CD4-positive, alpha-beta T cell (primary cell): Measurements from ENCODE around the gene SYT3. TPM values are rescaled to one million over a fixed set of nuclear protein-coding genes. Genes with fewer than 3 reads are reported as not detected.

Experiments used
- ATAC-seq: fragments of 200-7000 bp; cut with Tn5 transposase; one replicate; pipeline ENCODE4 v1.10.0; 2022; ENCODE audit warnings: mild to moderate bottlenecking; ENCODE audit not compliant: poor library complexity
- CTCF ChIA-PET: fragments of 350-600 bp; sonication (Branson Sonifier 250); formaldehyde crosslinking; loops from one replicate; lab custom pipeline; 2021; ENCODE audit warnings: antibody characterized with exemption, inconsistent platforms; lab: Charles Lee
- POLR2A ChIA-PET: fragments of 350-600 bp; sonication (Branson Sonifier 250); formaldehyde crosslinking; loops from one replicate; lab custom pipeline; 2021; ENCODE audit warnings: antibody characterized with exemption, inconsistent platforms; lab: Charles Lee
- DNase-seq, 14 experiments: peaks; one replicate each; pipeline ENCODE4 v3.0.0-alpha.2; 2013 to 2020; ENCODE audit warnings: mixed read lengths in 2 of 14
- H3K27ac ChIP-seq, 2 donors: one replicate each; pipeline versions ENCODE4 v1.5.1 to v1.7.0; 2013; ENCODE audit warnings: low read length in 2 of 2, low read depth in 1 of 2, mild to moderate bottlenecking in 1 of 2
- H3K27me3 ChIP-seq, 2 experiments: 1 replicate in 1 of 2; 2 replicates in 1 of 2; pipeline versions ENCODE4 v1.6.1 to v1.7.0; 2013; ENCODE audit warnings: low read length in 2 of 2, control low read depth in 1 of 2, mild to moderate bottlenecking in 1 of 2, moderate library complexity in 1 of 2; ENCODE audit not compliant: insufficient read depth in 2 of 2, control insufficient read depth in 1 of 2
- H3K36me3 ChIP-seq: one replicate; pipeline ENCODE4 v1.6.1; 2013; ENCODE audit warnings: low read length, control low read depth; ENCODE audit not compliant: insufficient read depth
- H3K4me1 ChIP-seq: one replicate; pipeline ENCODE4 v1.6.1; 2013; ENCODE audit warnings: low read length, control low read depth; ENCODE audit not compliant: insufficient read depth
- H3K4me3 ChIP-seq: one replicate; pipeline ENCODE4 v1.5.1; 2013; ENCODE audit warnings: mild to moderate bottlenecking, low read length, moderate library complexity
- H3K9me3 ChIP-seq, 2 experiments: 1 replicate in 1 of 2; 2 replicates in 1 of 2; pipeline versions ENCODE4 v1.6.1 to v1.7.0; 2013; ENCODE audit warnings: low read length in 2 of 2, mild to moderate bottlenecking in 2 of 2, control low read depth in 1 of 2, moderate library complexity in 1 of 2; ENCODE audit not compliant: control insufficient read depth in 1 of 2, insufficient read depth in 1 of 2
- H3K27ac Mint-ChIP-seq: one replicate; pipeline ENCODE4 v1.8.0; 2020; ENCODE audit warnings: mixed read lengths
- H3K27me3 Mint-ChIP-seq: one replicate; pipeline ENCODE4 v1.8.0; 2021; ENCODE audit warnings: mixed read lengths
- H3K36me3 Mint-ChIP-seq: one replicate; pipeline ENCODE4 v1.8.0; 2021; ENCODE audit warnings: low read depth, mixed read lengths
- H3K4me1 Mint-ChIP-seq: one replicate; pipeline ENCODE4 v1.8.0; 2021; ENCODE audit warnings: low read depth, mixed read lengths
- H3K4me3 Mint-ChIP-seq: one replicate; pipeline ENCODE4 v1.8.0; 2020; ENCODE audit warnings: mild to moderate bottlenecking, mixed read lengths
- H3K9me3 Mint-ChIP-seq: one replicate; pipeline ENCODE4 v1.8.0; 2020; ENCODE audit warnings: mixed read lengths
- CTCF ChIP-seq: fragments of 200-600 bp; IDR thresholded peaks from one replicate; pipeline ENCODE4 v1.8.0; 2022; ENCODE audit warnings: antibody characterized with exemption, mild to moderate bottlenecking
- intact Hi-C, 2 experiments: fragments of 100-400 bp; cut with DNase I in 1 of 2; cut with micrococcal nuclease in 1 of 2; formaldehyde crosslinking; loops; one replicate each; pipeline versions ENCODE4 v1.15.1 to v1.9.0; 2023 to 2025; cut with DNase I, micrococcal nuclease
- polyA plus RNA-seq, 2 donors: library from polyadenylated mRNA; unstranded; fragments of 120-200 nt; gene quantifications; one replicate each; pipeline ENCODE4 v1.2.1, GENCODE V29; 2013
- total RNA-seq, 174 experiments: library from RNA in 2 of 174; stranded (reverse) in 2 of 174; gene quantifications; one replicate each; pipeline ENCODE4 v1.2.3 and lab custom pipeline; 2021 to 2026

The SYT3 gene, protein sequence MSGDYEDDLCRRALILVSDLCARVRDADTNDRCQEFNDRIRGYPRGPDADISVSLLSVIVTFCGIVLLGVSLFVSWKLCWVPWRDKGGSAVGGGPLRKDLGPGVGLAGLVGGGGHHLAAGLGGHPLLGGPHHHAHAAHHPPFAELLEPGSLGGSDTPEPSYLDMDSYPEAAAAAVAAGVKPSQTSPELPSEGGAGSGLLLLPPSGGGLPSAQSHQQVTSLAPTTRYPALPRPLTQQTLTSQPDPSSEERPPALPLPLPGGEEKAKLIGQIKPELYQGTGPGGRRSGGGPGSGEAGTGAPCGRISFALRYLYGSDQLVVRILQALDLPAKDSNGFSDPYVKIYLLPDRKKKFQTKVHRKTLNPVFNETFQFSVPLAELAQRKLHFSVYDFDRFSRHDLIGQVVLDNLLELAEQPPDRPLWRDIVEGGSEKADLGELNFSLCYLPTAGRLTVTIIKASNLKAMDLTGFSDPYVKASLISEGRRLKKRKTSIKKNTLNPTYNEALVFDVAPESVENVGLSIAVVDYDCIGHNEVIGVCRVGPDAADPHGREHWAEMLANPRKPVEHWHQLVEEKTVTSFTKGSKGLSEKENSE
- total RNA-seq (not detected), total RNA-seq (lab: John Stamatoyannopoulos, UW) (0 to 1.4 (median 0.14) reads per million in 172 experiments)
- 0.15 TPM for polyA plus RNA-seq (2013, experiment 1 of 2)
- polyA plus RNA-seq (2013, experiment 2 of 2), result 0.18 TPM

DNA sequence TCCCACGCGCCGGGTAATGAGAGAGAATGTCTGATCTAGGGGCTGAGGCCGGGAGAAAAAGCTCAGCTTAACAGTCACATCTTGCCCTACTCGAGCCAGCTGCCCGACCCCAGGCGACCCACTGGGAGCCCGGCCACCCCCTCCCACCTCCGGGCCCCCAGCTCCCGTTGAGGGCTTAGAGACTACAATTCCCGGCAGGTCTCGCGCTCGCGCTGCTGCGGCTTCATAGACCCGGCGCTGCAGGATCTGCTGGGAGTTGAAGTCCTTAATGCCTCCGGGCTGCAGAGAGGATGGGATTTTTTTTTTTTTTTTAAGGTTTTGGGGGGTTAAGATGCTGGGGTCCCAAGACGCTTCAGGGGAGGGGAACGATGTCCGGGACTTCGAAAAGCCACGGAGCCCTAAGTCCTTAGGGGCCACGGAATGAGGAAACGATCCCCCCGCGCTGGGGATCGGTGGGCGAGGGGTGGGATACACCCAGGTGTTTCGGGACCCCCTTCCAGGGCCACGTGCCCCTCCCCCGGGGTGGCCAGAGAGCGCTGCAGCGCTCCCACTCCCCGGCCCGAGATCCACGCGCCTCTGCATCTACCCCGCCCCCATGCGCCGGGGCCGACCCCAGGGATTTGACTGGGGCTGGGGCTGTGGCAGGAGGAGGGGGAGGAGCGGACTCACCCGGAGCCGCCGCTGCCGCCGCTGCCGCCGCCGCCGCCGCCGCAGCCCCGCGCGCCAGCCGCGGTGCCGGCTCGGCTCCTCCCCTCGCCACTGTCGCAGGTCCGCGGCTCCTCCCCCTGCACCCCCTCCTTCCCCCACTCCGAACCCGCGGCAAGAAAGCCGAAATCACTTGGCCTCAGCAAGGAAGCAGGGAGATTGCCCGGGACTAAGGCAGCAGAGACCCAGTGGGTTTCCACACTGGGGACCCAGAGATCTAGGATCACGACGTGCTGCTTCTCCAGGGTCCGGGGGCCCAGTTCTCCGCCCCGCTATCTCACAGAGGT lies at the start of gene SYT3:
Gene SYT3 (minus strand): TSS at position 761 of the 992 bp plus-strand sequence. CDS start 2,470 bp downstream, outside the sequence.
- no peak for TF ChIP-seq CTCF
- Mint-ChIP-seq H3K27ac (no peak within 1 kb of the TSS), H3K9me3 (peaks cover 4% of the 10 kb centered on the region), H3K27me3 (peaks cover 67% of the 10 kb centered on the region), H3K4me3 (peak within 1 kb of the TSS; percentile 88), H3K36me3 (peaks cover 4% of the 10 kb centered on the region), H3K4me1 (peaks cover 5% of the 10 kb centered on the region)
- DNase-seq (peak in 9 of 14 experiments; percentile 14 to 58 (median 41)), ATAC-seq (peak; percentile 90)
- intact Hi-C loops, result no loop called here
- H3K27me3 ChIP-seq, result peaks cover 40 to 60% of the 10 kb centered on the region in 2 experiments
- H3K36me3 ChIP-seq, result no peaks in the 10 kb centered on the region
- POLR2A ChIA-PET, result no interaction called here
- H3K4me3 ChIP-seq, result peak within 1 kb of the TSS; percentile 53
- peaks cover 12% of the 10 kb centered on the region for H3K4me1 ChIP-seq
- peaks cover 13 to 40% of the 10 kb centered on the region in 2 experiments for H3K9me3 ChIP-seq
- H3K27ac ChIP-seq, result no peak within 1 kb of the TSS
- CTCF ChIA-PET, result no interaction called here

- Histone ChIP-seq H3K9me3 (peaks cover 0 to 28% of the 10 kb centered on the region in 2 experiments), H3K27me3 (peaks cover 34 to 80% of the 10 kb centered on the region in 2 experiments), H3K4me3 (no peak overlapping the region), H3K27ac (no peak overlapping the region), H3K36me3 (no peaks in the 10 kb centered on the region), H3K4me1 (no peaks in the 10 kb centered on the region)
- no peak for TF ChIP-seq CTCF
- intact Hi-C loops, result no loop called here
- Mint-ChIP-seq H3K27me3 (peaks cover 73% of the 10 kb centered on the region), H3K27ac (no peak overlapping the region), H3K4me3 (no peak overlapping the region), H3K4me1 (no peaks in the 10 kb centered on the region), H3K36me3 (no peaks in the 10 kb centered on the region), H3K9me3 (no peaks in the 10 kb centered on the region)
- POLR2A ChIA-PET, result no interaction called here
- CTCF ChIA-PET, result no interaction called here
- no peak for DNase-seq
- no peak for ATAC-seq
Observed at GRCh38 chr19:50688766-50689165, 49.1 kb upstream of the SYT3 start.
